HEK293T (cell line): ENCODE measurements around the gene BST1.

Experiments
- ARNT ChIP-seq: fragments of 450-650 bp; IDR thresholded peaks from 2 replicates; pipeline ENCODE4 v1.6.1; 2017; ENCODE audit warnings: mild to moderate bottlenecking
- BHLHE40 ChIP-seq: fragments of 450-650 bp; IDR thresholded peaks from 2 replicates; pipeline ENCODE4 v1.6.1; 2016; ENCODE audit warnings: mild to moderate bottlenecking, moderate library complexity, borderline replicate concordance
- ELF4 ChIP-seq: fragments of 450-650 bp; IDR thresholded peaks from 2 replicates; pipeline ENCODE4 v1.6.1; 2017; ENCODE audit warnings: antibody characterized with exemption
- FOXA1 ChIP-seq: fragments of 450-650 bp; IDR thresholded peaks from 2 replicates; pipeline ENCODE4 v1.6.1; 2016; ENCODE audit warnings: mild to moderate bottlenecking
- FOXK2 ChIP-seq: fragments of 450-650 bp; IDR thresholded peaks from 2 replicates; pipeline ENCODE4 v1.6.1; 2016; ENCODE audit warnings: mild to moderate bottlenecking
- L3MBTL2 ChIP-seq: fragments of 450-650 bp; conservative IDR thresholded peaks from 2 replicates; pipeline ENCODE4 v1.6.1; 2016; ENCODE audit warnings: mild to moderate bottlenecking
- SP1 ChIP-seq: fragments of 450-650 bp; IDR thresholded peaks from 2 replicates; pipeline ENCODE4 v1.6.1; 2017
- SUZ12 ChIP-seq: fragments of 450-650 bp; IDR thresholded peaks from 2 replicates; pipeline ENCODE4 v1.6.1; 2016; ENCODE audit warnings: mild to moderate bottlenecking
- TARDBP ChIP-seq: fragments of 450-650 bp; IDR thresholded peaks from 2 replicates; pipeline ENCODE4 v1.6.1; 2016
- ZNF384 ChIP-seq: fragments of 450-650 bp; IDR thresholded peaks from 2 replicates; pipeline ENCODE4 v1.6.1; 2016
- TF ChIP-seq, protein P1 (sequence below): fragments of 450-650 bp; IDR thresholded peaks from 2 replicates; pipeline ENCODE4 v1.6.1; 2016

DNA sequence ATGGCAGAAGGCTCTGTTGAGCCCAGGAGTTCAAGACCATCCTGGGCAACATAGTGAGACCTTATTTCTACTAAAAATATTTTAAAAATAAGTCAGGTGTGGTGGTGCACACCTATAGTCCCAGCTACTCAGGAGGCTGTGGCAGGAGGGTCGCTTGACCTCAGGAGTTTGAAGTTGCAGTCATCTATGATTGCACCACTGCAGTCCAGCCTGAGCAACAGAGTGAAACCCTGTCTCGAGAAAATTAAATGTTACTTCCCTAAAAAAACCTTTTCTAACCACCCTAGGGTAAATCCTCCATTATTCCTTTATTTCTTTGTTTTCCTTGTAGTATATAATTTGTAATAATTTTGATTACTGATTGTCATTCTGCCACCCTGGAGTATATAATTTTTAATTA, 13.3 kb upstream of the BST1 start:
- no peak for TF ChIP-seq L3MBTL2
- TF ChIP-seq BHLHE40: no peak
- no peak for TF ChIP-seq FOXK2
- TF ChIP-seq ZNF384: no peak
- TF ChIP-seq SP1: no peak
- TF ChIP-seq ELF4: no peak
- TF ChIP-seq ARNT: no peak
- TF ChIP-seq TARDBP: no peak
- TF ChIP-seq SUZ12: no peak
- TF ChIP-seq FOXA1: no peak
- TF ChIP-seq, protein P1, sequence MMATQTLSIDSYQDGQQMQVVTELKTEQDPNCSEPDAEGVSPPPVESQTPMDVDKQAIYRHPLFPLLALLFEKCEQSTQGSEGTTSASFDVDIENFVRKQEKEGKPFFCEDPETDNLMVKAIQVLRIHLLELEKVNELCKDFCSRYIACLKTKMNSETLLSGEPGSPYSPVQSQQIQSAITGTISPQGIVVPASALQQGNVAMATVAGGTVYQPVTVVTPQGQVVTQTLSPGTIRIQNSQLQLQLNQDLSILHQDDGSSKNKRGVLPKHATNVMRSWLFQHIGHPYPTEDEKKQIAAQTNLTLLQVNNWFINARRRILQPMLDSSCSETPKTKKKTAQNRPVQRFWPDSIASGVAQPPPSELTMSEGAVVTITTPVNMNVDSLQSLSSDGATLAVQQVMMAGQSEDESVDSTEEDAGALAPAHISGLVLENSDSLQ: no peak
